HG02678 (cell line): ENCODE results near the gene RPS24.
A peak's percentile ranks its signal among the peaks of the same experiment; 100 is the strongest.
"Not testable (repeated sequence)": the region's sequence is repeated elsewhere in the genome, so short reads cannot be mapped to it uniquely, and the experiment has no call there.

Experiments used
- ATAC-seq: cut with Tn5 transposase; IDR thresholded peaks from one replicate; pipeline ENCODE4 v1.9.1; 2021; ENCODE audit warnings: mild to moderate bottlenecking, moderate library complexity; ENCODE audit not compliant: unreplicated experiment

The RPS24 gene

DNA sequence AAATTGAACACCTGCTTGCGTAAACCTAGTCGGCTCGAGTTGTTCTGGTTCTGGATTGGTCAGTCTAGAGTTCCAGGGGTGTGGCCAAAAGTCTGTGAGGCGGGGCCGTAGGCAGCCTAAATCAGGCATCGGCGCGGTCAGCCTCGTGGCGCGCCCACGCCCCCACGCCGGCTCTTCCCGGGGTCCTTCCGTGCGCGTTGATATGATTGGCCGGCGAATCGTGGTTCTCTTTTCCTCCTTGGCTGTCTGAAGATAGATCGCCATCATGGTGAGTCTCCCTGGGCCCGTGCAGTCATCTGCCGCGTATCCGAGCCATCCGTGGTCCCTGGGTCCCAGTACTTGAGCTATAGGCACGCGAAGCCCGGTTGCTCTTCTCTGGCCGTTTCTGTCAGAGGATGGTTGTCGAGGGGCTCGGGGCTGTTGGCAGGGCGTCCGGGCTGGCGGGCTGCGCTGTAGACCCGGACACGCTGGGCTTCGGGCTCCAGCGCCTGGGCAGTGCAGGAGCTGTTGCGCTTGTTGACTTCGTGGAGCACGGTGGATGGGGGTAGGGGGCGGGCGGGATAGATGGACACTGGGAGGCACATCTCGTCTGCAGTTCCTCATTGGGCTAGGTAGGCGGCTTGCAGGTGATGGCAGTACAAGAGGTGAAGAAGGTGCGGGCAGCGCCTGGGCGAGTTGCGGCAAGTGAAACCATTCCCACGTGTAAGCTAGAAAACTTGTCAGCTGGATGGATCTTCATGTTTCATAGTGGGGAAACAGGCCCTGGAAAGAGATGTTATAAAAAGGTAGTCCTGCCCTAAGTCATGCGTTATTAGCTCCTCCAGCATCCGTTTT is at the start of gene RPS24:
TSS of gene RPS24 (plus strand) at position 227 of the 834 bp plus-strand sequence. CDS start at position 266, 39 bp downstream.
- ATAC-seq, result peak; percentile 85

DNA sequence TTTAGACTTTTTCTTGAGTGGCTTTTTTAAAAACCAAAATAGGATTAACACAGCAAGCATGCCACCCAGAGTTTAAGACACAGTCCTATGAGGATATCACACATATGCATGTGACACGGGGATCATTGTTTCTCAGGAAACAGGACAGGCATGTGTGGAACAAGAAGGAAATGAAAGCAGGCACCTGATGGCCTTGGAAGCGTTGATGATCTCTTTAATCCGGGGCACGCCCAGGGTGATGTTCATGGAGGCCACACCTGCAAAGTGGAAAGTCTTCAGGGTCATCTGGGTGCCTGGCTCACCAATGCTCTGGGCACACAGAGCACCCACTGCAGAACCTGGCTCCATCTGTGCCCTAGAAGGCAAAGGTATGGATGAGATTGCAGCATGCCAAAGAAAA is 48.7 kb upstream of the RPS24 start:
- no peak for ATAC-seq

DNA sequence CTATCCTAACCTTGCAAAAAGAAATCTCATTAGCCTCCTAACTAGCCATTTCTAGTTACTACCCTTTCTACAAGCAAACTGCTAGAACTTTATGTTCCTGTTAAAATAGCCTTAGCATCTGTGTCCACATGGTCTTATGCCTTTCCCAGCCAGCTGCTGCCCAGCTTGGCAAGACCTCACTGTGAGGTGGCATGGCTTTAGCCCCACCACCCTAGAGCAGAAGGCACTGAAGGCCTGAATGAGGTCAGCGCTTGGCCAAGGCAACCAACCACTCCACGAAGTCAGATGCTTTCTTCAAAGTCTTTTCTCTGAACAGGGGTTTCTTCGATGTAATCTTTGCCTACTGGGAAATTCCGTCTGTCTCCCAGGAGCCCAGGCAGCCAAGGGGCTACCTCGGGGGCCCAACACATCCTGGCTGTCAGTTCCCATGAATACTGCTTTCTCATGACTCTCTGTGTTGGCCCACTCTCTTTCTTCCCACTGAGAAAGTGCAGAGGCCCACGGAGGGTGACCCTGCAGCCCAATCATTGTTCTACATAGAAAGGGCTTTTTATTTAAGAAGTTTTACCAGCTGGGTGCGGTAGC is 45.9 kb upstream of the RPS24 start:
- ATAC-seq, result no peak

DNA sequence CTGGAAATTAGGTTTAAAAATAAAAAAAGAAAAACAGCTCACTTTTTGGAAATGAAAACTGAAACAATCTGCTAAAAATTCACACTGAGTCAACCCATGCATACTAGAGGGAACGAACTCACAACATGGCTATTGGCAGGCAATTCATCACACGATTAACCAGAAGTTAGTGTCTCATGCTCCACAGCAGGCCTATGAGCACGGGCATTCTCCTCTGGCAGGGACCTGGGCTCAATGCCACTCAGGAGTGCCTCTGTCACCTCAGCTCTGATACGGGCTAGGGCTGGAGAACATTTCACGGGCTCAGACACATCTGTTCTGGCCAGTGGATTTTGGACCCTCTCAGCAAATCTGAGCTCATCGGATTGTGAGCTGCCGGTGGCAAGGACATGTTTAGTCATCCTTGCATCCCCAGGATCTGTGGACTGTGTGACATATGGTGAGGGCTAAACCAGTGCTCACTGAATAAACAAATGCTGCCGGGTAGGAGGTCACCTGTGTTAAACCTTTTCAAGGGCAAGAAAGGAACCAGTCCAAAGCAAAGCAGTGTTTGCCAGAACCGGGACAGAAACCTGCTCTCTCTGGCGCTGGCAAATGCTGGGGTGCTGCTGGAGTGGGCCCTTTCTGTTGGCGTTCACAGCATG is 44.5 kb upstream of the RPS24 start:
- ATAC-seq, result no peak

DNA sequence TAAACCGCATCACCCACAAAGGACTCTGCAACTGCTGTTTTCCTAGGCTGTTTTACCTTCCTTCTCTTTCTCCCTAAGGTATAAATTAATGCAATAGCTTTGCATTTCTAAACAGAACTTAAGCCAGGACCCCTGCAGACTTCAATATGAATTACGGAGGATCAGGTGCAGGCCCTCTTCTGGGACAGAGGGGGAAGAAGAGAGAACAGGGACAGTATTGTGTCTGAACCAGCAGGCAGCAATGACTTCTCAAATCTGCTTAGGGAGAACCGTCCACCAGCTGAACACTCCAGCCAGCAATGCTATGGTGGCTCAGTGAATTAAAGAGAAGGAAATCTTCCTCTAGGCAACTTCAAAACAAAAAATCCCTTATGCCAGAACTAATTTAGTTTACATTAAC is 40.0 kb upstream of the RPS24 start:
- ATAC-seq, result no peak

DNA sequence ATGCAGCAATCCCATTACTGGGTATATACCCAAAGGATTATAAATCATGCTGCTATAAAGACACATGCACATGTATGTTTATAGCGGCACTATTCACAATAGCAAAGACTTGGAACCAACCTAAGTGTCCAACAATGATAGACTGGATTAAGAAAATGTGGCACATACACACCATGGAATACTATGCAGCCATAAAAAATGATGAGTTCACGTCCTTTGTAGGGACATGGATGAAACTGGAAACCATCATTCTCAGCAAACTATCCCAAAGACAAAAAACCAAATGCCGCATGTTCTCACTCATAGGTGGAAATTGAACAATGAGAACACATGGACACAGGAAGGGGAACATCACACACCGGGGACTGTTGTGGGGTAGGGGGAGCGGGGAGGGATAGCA is 34.9 kb upstream of the RPS24 start:
- ATAC-seq, result not testable (repeated sequence)

DNA sequence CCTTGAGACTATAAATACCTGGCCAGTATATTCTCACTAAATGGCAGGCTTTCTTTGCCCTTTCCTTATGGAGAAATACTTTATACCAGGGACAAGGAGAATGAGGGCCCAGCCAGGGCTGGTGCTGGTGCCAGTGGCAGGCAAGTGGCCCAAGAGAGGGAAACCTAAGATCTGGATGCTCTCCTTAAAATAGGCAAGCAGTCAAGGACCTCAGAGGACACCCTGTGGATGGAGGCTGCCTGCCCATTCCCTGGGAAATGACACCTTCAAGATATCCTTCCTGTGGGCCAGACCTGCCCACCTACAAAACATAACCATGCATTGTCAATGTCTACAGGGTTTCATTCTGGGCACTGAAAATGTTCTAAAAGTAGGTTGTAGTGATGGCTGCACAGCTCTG is 33.5 kb upstream of the RPS24 start:
- no peak for ATAC-seq

DNA sequence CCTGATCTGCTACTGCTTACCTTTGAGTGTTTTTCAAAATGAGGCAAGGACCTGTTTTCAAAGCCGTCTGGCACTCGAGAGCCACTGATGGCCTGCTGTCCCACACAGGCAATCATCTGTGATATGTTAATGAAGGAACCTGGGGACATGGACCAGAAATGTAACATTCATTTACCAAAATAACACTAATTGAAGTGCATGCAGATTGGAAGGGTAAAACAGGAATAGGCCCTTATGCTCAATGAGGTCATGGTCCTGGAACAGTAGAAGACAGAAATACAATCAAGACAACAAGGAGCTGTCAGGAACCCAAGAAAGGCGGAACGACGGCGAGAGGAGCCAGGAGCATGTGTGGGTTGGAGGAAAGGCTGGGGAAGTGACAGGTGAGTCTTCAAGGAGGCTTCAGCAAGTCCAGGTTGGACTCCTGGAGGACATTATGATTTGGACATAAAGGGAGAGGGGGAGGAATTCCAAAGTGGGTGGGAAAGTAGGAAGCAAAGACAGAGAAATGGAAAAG is 32.6 kb upstream of the RPS24 start:
- ATAC-seq, result no peak

DNA sequence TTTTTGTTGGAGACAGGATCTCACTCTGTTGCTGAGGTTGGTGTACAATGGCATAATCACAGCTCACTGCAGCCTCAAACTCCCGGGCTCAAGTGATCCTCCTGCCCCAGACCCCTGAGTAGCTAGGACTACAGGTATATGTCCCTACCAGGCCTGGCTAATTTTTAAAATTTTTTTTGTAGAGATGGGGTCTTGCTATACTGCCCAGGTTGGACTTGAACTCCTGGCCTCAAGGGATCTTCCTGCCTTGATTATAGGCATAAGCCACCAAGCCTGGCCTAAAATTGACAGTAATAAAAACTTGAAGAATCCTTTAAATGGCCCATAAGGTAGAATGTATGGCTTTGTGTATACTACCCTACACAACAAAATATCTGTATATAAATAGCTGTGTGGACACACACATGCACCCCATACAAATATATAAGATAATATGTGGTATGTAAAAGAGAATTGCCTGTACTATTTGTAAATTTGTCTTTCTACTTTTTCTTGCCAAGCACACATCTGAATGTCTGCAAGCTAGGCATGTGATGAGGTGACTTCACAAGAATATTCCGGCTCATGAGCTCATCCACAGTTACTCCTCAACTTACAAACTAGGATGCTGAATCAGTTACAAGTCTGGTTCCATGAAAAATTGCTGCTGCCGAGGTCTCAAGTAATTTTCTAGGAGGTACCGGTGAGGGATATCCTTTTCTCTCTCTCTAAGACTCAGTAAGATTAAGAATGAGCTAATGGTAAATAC is 30.9 kb upstream of the RPS24 start:
- ATAC-seq, result no peak

DNA sequence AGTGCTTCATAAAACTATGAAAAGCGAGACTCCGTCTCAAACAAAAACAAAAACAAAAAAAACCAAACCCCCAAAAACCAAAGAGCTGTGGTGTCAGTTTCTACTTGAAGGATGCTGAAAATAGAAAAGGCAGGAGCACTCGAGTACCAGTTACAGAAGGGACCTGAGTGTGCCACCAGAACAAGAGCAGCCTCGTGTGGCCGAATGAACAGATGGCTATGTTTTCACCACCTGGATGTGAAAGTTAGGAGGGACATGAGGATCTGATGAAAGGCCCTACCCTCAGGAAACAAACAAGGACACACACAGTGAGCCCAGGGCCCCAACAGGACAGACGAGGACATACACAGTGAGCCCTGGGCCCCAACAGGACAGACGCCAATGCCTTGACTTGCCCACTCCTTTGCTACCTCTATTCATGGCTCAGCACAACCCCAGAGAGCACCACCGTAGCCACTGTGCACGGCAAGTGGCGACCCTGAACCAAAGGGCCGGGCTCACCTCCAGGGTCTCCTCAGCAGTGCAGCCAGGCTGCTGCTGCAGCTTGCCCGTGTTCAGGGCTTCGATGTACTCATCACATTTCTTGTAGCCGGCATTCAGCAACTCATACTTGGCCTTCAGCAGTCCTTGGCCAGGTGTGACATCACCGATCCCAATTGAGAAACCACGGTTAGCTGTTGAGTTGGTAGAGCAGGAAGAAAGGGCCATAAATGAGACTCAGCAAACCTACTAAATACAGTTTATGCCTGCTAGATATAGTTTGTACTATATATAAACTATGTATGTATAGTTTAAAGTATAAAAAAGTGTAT is 29.2 kb upstream of the RPS24 start:
- ATAC-seq, result no peak

DNA sequence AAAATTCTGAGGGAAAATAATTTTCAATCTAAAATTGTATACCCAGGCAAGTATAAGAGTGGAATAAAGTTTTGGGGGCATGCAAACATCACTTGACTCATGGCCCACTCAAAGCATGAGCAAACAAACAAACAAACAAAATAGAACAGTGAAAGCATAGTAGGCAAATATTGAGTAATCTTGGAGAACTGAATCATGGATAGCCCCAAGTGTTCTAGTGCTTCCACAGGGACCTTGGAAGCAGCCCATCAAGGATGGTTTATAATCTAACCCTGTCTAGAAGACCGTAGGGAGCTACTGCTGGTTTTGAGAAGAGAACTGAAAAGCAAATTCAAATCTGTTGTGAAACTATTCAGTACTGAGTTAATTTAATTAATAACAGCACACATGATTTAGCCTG is 26.5 kb upstream of the RPS24 start:
- no peak for ATAC-seq

DNA sequence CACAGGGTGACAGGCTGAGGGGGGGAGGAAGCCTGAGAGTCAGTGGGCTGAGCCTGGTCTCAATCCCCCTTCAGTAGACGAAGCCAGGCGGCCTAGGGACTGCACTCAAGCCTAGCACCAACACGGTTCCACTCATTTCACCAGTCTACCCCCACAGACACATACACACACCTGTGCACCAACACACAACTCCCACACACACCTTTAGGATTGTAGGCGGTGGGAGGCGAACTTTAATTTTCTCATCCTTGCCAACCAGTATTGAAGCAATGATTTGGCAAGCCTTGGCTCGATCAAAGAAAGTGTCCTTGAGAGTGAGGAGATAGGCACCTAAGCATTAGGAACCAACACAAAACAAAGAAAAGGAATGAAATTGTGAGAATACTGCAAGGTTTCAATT is 24.0 kb upstream of the RPS24 start:
- ATAC-seq, result no peak

DNA sequence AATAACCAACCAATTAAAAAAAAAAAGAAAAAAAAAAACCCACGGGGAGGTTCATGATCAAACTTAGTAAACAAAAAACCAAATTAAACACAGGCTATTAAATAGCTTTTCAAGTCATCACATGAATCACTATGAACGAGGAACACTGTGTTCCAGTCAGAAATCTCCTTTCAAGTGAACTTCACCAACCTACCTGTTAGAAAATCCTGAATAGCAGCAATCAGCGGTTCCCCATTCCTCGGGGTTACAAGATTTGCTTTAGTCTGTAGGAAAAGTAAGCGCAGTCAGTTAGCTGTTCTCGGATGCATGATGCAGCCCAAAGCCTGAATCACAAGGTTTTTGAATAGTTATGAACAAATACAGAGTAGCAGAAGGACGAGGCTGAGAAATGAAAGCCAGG is 23.4 kb upstream of the RPS24 start:
- ATAC-seq, result no peak

DNA sequence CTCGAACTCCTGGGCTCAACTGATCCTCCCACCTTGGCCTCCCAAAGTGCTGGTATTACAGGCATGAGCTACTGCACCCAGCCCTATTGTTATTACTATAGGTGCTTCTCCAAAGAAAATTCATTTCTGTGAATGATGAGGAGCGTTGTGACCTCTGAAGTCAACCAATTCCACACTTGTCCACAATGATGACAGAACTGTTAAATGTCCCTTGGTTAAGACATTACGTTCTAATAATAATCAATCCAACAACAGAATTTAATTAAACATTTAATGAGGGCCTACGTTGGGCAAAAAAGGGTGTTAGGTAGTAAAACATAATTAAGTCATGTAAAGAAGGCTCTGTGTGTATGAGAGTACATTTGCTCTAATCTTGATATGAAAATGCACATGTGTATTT is 22.6 kb upstream of the RPS24 start:
- no peak for ATAC-seq

DNA sequence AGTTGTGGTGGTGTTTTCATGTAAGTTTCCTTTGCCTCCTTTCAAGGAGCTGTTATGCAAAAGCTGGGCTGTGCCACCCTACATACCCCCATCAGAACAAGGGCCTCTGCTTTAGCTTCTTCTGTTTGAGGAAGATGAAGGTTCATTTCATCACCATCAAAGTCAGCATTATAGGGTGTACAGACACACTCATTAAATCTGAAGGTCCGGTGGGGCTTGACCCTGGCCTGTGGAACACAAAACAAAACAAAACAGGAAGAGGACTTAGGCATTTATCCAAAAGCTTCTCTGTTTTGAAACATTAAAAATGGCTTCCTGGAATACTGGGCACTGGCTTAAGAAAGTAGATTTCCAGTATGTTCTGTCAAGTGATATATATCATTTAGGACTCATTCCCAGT is 20.1 kb upstream of the RPS24 start:
- ATAC-seq, result no peak

DNA sequence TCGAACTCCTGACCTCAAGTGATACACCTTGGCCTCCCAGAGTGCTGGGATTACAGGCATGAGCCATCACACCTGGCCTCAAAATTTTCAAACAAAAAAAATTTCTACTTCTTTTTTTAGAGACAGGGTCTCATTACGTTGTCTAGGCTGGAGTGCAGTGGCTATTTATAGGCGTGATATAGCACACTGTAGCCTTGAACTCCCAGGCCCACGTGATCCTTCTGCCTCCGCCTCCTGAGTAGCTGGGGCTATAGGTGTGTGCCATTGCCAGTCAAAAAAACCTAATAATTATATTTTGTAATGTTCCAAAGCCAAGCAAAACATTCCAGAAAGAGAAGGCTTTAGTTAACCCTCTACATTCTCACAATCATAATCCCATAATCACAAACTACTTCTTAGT is 18.1 kb upstream of the RPS24 start:
- ATAC-seq, result no peak

DNA sequence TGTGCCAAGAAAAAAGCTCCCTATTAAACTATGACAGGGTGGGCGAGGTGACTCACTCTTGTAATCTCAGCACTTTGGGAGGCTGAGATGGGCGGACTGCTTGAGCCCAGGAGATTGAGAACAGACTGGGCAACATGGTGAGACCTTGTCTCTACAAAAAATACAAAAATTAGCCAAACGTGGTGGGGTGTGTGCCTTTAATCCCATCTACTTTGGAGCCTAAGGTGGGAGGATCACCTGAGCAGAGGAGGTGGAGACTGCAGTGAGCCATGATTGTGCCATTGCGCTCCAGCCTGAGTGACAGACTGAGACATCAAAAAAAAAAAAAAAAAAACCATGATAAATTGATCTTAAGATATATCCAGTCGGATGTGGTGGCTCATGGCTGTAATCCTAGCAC is 15.8 kb upstream of the RPS24 start:
- ATAC-seq, result no peak

DNA sequence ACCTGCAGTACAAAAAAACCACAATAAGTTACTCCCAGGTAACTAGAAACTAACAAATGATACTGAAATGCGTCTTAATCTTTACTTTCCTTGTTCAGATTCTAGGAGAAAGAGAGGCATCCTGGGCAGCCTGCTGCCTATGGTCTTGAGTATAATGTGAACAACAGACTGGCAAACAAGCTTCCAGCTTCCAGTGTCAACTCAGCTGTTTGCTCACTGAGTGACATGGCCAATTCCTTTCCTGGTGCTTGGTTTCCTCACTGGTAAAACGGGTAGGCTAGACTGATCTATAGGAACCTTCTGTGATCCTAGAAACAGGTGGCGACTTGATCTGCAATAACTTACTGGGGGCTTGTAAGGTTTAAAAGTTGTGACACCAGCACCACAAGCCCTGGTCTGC is 14.4 kb upstream of the RPS24 start:
- ATAC-seq, result no peak

DNA sequence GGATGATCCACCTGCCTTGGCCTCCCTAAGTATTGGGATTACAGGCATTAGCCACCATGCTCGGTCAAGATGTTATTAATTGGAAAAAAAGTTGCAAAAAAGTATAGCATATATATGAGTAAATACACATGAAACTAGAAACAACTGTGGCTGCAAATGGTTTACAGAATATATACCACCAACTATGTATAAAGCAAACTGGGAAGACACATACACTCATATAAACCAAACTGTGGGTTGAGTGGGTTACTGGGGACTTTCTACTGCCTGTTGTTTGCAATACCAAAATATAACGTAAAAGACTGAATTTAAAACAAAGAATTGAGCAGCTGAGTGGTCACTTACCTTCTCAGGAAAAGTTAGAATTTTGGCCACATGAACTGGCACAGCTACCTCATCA is 12.5 kb upstream of the RPS24 start:
- no peak for ATAC-seq

DNA sequence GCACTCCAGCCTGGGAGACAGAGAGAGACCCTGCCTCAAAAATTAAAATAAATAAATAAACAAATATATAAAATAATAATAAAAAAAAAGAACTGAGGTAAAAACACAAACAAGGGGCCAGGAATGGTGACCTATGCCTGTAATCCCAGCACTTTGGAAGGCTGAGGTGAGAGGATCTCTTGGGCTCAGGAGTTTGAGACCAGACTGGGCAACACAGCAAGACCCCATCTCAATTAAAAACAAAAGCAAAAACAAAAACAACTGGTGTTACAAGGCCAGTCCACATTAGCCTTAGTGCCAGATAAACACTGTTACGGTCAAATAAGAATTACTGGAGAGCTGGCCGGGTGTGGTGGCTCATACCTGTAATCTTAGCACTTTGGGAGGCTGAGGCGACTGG is 9.9 kb upstream of the RPS24 start:
- ATAC-seq, result no peak
